ENCODE results near the gene IGLON5. TPM values are rescaled to one million over a fixed set of nuclear protein-coding genes. Genes with fewer than 3 reads are reported as not detected.

IGLON5 gene
- total RNA-seq, 2 donors from 2014 or later = not detected

DNA sequence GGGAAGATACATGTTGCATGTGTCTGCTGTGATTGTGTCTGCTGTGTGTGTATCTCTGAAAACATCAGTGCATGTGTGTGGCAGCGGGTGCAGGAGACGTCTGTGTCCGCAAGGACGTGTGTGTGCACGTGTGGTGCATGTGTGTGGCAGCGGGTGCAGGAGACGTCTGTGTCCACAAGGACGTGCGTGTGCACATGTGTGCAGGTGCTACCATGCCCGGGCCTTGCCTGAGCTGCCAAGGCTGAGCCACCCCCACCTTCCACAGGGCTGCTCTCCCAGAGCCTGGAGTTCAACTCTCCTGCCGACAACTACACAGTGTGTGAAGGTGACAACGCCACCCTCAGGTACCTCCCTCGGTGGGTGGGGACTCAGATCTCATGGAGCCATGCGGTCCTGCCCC lies 10.4 kb downstream of the IGLON5 start:
- Mint-ChIP-seq H3K4me3 (no peak overlapping the region), H3K27ac (no peak overlapping the region), H3K27me3 (peaks cover 32% of the 10 kb centered on the region), H3K36me3 (ENCODE audit: low read depth) (peaks cover 2% of the 10 kb centered on the region), H3K4me1 (no peaks in the 10 kb centered on the region)
- DNase-seq (no peak), ATAC-seq (no peak)
- H3K9me3 ChIP-seq (ENCODE audit: control insufficient read depth, low read length, poor library complexity, severe bottlenecking) = no peaks in the 10 kb centered on the region

DNA sequence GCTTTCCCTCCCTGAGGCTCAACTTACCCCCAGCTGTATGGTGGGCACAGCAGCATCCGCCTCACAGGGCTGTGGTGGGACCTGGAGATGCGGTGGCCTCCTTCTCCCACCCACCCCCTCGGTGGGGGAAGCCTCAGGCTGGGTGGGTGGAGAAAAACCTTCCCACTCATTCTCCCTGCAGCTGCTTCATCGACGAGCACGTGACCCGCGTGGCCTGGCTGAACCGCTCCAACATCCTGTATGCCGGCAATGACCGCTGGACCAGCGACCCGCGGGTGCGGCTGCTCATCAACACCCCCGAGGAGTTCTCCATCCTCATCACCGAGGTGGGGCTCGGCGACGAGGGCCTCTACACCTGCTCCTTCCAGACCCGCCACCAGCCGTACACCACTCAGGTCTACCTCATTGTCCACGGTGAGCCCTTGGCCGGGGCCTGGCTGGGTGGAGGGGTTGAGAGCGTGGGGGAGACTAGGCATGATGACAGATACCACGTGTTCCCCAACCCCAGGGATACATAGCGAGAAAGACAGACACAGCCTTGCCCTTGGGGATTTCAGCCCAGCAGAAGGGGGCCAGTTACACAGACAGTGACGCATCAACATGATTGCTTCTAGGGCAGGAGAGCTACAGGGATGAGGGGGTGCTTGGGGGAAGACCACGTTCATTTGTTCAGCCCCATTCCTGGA lies 12.2 kb downstream of the IGLON5 start:
- peak; percentile 26 for ATAC-seq
- Mint-ChIP-seq H3K4me1 (peaks cover 3% of the 10 kb centered on the region), H3K36me3 (ENCODE audit: low read depth) (peaks cover 2% of the 10 kb centered on the region), H3K27me3 (peaks cover 47% of the 10 kb centered on the region), H3K4me3 (no peak overlapping the region), H3K27ac (no peak overlapping the region)
- no peak for DNase-seq
- H3K9me3 ChIP-seq (ENCODE audit: control insufficient read depth, low read length, poor library complexity, severe bottlenecking) = no peaks in the 10 kb centered on the region

DNA sequence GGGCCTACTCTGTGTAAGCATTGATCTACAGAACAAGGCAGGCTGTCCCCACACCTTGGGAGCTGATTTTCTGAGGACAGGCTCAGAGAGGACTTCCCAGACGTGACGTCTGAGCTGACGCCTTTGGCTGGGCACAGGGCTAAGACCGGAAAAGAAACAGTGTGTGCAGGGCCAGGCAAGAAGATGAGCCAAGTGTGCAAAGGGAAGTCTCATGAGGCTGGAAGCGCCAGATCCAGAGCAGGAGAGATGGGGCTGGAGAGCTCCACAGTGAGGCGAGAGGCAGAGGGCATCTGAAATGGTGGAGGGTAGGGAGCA lies 12.7 kb downstream of the IGLON5 start:
- Mint-ChIP-seq H3K36me3 (ENCODE audit: low read depth) (peaks cover 2% of the 10 kb centered on the region), H3K27ac (no peak overlapping the region), H3K4me3 (no peak overlapping the region), H3K27me3 (peaks cover 49% of the 10 kb centered on the region), H3K4me1 (peaks cover 3% of the 10 kb centered on the region)
- H3K9me3 ChIP-seq (ENCODE audit: control insufficient read depth, low read length, poor library complexity, severe bottlenecking) = no peaks in the 10 kb centered on the region
- ATAC-seq = no peak
- DNase-seq = no peak

DNA sequence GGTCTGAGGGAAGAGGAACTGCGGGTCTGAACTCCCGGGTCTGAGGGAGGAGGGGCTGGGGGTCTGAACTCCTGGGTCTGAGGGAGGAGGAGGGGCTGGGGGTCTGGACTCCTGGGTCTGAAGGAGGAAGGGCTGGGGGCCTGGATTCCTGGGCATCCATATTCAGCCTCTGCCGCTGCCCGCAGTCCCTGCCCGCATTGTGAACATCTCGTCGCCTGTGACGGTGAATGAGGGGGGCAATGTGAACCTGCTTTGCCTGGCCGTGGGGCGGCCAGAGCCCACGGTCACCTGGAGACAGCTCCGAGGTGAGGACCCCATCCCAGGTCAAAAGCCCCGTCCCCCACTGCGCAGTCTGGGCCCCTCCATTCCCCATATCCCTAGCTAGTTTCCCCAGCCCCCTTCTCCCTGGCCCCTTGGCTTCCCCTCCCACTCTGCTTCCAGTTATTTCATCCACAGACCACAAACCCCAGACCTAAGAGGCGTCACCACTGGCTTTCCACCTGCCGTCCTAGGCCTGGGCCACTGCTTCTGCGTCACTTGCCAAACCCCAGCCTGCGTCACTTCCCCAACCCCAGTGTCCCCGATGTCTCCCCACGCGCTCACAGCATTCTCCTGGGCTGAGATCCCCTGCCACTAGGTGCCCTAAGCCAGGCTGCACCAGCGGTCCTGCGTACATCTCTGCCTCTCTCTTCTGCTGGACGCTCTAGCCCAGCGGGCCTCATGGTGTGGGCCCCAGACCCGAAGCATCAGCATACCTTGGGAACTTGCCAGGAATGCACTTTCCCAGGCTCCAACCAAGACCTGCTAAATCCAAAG lies 13.9 kb downstream of the IGLON5 start:
- Mint-ChIP-seq H3K4me1 (peaks cover 3% of the 10 kb centered on the region), H3K4me3 (no peak overlapping the region), H3K27me3 (peaks cover 58% of the 10 kb centered on the region), H3K27ac (no peak overlapping the region), H3K36me3 (ENCODE audit: low read depth) (peaks cover 5% of the 10 kb centered on the region)
- DNase-seq (no peak), ATAC-seq (peak; percentile 62)
- no peaks in the 10 kb centered on the region for H3K9me3 ChIP-seq (ENCODE audit: control insufficient read depth, low read length, poor library complexity, severe bottlenecking)

DNA sequence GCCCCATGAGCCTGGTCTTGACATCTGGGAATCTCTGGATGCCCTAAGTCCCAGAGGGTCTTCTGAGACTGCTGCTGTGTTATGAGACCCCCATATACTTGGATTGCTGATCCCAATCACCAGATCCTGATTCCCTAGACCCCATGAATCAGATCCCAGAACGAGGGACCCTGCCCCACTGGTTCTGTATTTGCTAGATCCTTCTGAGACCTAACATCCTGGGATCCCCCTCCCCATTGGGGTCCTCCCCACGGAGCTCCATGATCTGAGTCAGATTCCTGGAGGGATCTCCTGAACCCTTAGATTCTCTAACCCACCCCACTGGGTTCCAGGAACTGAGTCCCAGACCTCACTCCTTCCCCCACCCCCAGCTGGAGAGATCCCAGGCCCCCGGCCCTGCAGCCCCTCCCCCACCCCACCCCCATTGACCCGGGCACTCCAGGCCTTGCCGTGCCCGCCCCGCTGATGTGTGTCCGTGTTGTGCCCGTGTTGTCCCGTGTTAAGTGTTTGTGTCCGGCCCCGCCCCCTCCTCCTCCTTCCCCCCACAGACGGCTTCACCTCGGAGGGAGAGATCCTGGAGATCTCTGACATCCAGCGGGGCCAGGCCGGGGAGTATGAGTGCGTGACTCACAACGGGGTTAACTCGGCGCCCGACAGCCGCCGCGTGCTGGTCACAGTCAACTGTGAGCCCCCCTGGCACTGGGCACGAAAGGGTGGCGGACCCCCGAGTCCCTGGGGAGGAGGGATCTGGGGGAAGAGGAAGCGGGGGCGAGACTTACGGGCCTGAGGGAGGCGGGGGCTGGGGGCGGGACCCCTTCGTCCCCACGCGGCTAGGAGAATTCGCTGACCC lies 15.0 kb downstream of the IGLON5 start:
- ATAC-seq (no peak), DNase-seq (no peak)
- Mint-ChIP-seq H3K4me1 (peaks cover 3% of the 10 kb centered on the region), H3K4me3 (peak overlapping the region; percentile 61), H3K27me3 (peaks cover 59% of the 10 kb centered on the region), H3K36me3 (ENCODE audit: low read depth) (peaks cover 5% of the 10 kb centered on the region), H3K27ac (no peak overlapping the region)
- no peaks in the 10 kb centered on the region for H3K9me3 ChIP-seq (ENCODE audit: control insufficient read depth, low read length, poor library complexity, severe bottlenecking)

DNA sequence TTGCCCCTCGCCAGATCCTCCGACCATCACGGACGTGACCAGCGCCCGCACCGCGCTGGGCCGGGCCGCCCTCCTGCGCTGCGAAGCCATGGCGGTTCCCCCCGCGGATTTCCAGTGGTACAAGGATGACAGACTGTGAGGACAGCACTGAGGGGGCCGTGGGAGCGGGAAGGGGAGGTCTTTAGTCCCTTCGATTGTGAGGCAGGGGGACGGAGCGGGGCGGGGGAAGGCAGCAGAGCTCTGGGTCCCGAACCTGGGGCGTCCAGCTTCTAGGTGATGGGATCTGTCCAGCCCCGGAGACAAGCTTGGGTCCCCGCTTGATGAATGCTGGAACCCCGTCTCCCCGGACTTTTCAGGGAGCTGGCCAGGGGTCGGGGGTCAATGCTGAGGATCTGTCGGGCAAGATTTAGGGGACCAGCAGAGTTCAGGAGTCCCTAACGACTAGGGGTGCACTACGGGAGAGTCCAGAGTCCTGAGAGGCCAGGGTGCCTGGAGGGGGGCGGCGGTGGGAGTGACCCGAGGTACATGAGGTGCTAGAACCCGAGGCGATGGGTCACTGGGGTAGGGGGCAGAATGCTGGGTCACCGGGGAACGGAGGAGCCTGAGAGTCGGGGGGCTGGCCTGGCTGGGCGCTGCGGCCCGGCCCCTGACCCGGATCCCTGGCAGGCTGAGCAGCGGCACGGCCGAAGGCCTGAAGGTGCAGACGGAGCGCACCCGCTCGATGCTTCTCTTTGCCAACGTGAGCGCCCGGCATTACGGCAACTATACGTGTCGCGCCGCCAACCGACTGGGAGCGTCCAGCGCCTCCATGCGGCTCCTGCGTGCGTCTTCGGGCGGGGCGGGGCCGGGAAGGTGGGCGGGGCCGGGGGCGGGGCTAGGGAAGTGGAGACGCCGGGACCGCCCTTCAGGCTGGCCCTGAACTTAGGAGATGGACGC lies 15.9 kb downstream of the IGLON5 start:
- peak overlapping the region; percentile 61 for H3K4me3 Mint-ChIP-seq
- H3K27ac Mint-ChIP-seq = no peak overlapping the region
- no peaks in the 10 kb centered on the region for H3K9me3 ChIP-seq (ENCODE audit: control insufficient read depth, low read length, poor library complexity, severe bottlenecking)
- H3K27me3 Mint-ChIP-seq = peaks cover 66% of the 10 kb centered on the region
- ATAC-seq (peak; percentile 73), DNase-seq (peak; percentile 23 to 35 (median 32))
- peaks cover 11% of the 10 kb centered on the region for H3K36me3 Mint-ChIP-seq (ENCODE audit: low read depth)
- H3K4me1 Mint-ChIP-seq = peaks cover 7% of the 10 kb centered on the region

DNA sequence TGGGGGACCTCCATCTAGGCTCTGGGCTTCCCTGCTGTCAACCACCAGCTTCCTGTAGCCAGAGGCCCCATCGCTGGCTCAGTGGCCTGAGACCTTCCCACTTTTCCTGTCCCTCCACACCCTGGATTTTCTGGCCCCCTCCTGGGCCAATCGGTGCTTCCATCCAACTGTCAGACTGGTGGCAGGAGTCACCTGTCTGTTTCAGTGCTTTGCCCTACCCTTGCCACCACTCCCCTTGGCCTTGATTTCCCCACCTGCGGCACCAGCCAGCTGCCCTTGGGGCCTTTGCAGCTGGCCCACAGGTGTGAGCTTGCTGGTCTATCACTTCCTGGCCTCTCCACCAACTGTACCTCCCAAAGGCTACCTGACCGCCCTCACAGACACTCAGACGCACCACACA lies 18.0 kb downstream of the IGLON5 start:
- peaks cover 7% of the 10 kb centered on the region for H3K4me1 Mint-ChIP-seq
- DNase-seq (no peak), ATAC-seq (no peak)
- no peaks in the 10 kb centered on the region for H3K9me3 ChIP-seq (ENCODE audit: control insufficient read depth, low read length, poor library complexity, severe bottlenecking)
- no peak overlapping the region for H3K27ac Mint-ChIP-seq
- peaks cover 56% of the 10 kb centered on the region for H3K27me3 Mint-ChIP-seq
- no peak overlapping the region for H3K4me3 Mint-ChIP-seq
- peaks cover 11% of the 10 kb centered on the region for H3K36me3 Mint-ChIP-seq (ENCODE audit: low read depth)

DNA sequence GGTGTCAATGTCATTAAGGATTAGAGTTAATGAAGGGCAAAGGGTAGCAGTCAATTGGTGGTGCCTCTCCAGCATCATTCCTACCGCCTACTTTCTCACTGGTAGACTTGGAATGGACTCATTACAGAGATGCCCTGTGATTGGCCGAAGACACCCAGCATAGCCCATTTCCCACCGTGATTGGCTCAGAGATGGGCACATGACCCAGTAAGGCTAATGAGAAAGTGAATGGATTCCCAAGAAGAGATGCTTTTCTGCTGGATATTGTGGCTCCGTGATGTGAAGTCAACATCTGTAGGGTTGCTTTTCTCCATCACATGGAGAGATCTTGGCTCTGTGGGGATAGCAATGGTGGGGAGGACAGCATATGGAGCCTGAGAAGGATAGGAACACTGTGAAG lies 18.9 kb downstream of the IGLON5 start:
- Mint-ChIP-seq H3K4me1 (peaks cover 7% of the 10 kb centered on the region), H3K36me3 (ENCODE audit: low read depth) (peaks cover 13% of the 10 kb centered on the region), H3K4me3 (no peak overlapping the region), H3K27ac (no peak overlapping the region), H3K27me3 (peaks cover 55% of the 10 kb centered on the region)
- no peaks in the 10 kb centered on the region for H3K9me3 ChIP-seq (ENCODE audit: control insufficient read depth, low read length, poor library complexity, severe bottlenecking)
- no peak for DNase-seq
- no peak for ATAC-seq

DNA sequence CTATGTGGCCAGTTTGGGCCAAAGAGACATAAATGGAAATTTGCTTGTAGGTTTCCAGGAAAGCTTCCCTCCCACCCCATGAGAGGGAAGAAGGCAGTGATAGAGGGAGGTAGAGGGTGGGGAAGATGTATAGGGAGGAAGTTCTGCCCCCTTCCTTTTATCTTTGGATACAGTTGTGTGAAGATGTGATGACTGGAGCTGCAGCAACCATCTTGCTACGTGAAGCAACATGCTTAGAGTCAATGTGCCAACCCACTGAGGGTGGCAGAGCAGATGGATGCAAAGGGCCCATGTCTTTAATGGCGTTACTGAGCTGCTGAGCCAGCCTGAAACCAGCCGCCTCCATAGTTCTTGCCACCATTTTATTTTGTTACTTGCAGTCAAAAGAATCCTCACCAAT lies 19.7 kb downstream of the IGLON5 start:
- H3K27me3 Mint-ChIP-seq = peaks cover 47% of the 10 kb centered on the region

DNA sequence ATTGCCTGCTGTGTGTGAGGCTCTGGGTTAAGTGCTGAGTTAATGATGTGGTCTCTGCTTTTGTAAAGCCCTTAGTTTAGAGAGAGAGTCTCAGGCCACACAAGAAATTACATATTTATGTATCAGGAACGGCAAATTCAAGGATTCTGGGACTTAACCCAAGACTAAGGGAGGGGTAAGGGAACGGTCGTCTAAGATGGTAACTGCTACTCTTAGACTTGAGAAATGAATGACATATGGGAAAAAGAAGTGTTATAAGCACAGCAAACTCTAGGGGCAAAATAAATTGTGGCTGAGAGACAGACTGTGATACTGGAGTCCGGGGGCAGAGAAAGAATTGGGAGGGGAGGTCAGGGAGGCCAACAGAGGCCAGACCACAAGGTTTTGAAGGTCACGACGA lies 20.3 kb downstream of the IGLON5 start:
- no peaks in the 10 kb centered on the region for H3K9me3 ChIP-seq (ENCODE audit: control insufficient read depth, low read length, poor library complexity, severe bottlenecking)
- no peak overlapping the region for H3K4me3 Mint-ChIP-seq
- H3K27ac Mint-ChIP-seq = no peak overlapping the region
- H3K27me3 Mint-ChIP-seq = peaks cover 45% of the 10 kb centered on the region
- DNase-seq = no peak
- no peak for ATAC-seq
- peaks cover 7% of the 10 kb centered on the region for H3K4me1 Mint-ChIP-seq
- peaks cover 10% of the 10 kb centered on the region for H3K36me3 Mint-ChIP-seq (ENCODE audit: low read depth)

More for the DNA sequence above, 19.7 kb downstream of the IGLON5 start:
- no peaks in the 10 kb centered on the region for H3K9me3 ChIP-seq (ENCODE audit: control insufficient read depth, low read length, poor library complexity, severe bottlenecking)
- H3K27ac Mint-ChIP-seq = no peak overlapping the region
- H3K36me3 Mint-ChIP-seq (ENCODE audit: low read depth) = peaks cover 10% of the 10 kb centered on the region
- DNase-seq (no peak), ATAC-seq (no peak)
- H3K4me1 Mint-ChIP-seq = peaks cover 7% of the 10 kb centered on the region
- H3K4me3 Mint-ChIP-seq = no peak overlapping the region

DNA sequence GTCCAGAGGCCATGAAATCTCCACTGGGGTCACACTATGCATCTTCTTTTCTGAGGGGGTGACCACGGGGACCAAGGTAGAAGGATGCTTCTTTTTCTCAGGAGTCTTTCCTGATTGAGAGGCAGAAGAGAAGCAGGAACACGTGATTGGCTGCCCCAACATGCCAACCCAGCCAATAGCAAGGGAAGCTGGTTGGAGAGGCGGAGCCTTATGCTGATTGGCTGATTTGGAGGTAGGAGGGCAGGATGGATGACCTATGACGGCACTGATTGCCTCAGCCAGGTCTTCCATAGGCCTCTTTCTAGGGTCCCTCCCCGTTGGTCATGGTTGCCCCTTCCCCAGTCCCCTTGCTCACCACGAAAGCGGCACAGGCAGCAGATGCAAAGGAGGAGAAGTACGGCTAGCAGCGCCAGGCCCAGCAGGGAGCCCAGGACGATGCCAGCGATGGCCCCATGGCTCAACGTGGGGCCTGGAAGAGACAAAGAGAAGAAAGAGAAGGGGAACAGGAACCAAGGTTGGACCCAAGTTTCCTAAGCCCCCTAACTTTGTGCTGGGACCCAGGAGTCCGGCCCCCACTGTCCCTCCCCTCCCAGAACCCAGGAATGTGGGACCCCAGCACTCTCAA lies 22.5 kb downstream of the IGLON5 start:
- no peak for DNase-seq
- H3K4me3 Mint-ChIP-seq = no peak overlapping the region
- no peak for ATAC-seq
- H3K27ac Mint-ChIP-seq = no peak overlapping the region
- peaks cover 28% of the 10 kb centered on the region for H3K27me3 Mint-ChIP-seq
- H3K36me3 Mint-ChIP-seq (ENCODE audit: low read depth) = peaks cover 10% of the 10 kb centered on the region
- no peaks in the 10 kb centered on the region for H3K9me3 ChIP-seq (ENCODE audit: control insufficient read depth, low read length, poor library complexity, severe bottlenecking)
- peaks cover 4% of the 10 kb centered on the region for H3K4me1 Mint-ChIP-seq

DNA sequence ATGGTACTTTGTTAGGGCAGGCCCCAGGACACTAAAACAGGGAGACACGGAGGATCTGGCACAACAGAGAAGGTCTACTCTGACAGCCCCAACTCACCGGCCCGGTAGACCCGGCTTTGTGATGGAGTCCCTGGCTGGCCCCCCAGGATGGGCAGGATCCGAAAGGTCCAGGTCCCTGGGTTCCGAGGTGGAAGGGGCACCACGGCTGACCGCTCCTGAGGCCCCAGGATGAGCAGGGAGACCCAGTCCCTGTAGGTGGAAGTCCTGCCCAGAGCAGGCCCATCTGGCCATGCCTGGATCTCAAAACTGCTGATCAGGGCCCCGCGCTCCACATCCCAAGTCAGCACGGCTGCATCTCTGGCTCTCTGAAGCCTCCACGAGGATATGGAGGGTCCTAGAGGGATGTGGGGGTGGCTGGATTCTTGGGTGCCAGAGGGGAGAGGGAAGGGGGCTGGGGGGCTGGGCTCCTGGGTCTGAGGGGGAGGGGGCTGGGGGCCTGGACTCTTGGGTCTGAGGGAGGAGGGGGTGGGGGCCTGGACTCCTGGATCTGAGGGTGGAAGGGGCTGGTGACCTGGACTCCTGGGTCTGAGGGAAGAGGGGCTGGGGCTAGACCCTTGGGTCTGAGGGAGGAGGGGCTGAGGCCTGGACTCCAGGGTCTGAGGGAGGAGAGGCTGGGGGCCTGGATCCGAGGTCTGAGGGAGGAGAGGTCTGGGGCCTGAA lies 25.9 kb downstream of the IGLON5 start:
- no peak for DNase-seq
- Mint-ChIP-seq H3K27me3 (peaks cover 11% of the 10 kb centered on the region), H3K4me1 (peaks cover 10% of the 10 kb centered on the region), H3K27ac (no peak overlapping the region), H3K36me3 (ENCODE audit: low read depth) (peaks cover 2% of the 10 kb centered on the region), H3K4me3 (no peak overlapping the region)
- no peak for ATAC-seq
- H3K9me3 ChIP-seq (ENCODE audit: control insufficient read depth, low read length, poor library complexity, severe bottlenecking) = no peaks in the 10 kb centered on the region

Measured in T-helper 17 cell (primary cell).